22Rv1 (cell line): Measurements from ENCODE around the gene TRIM67.
"Not testable (repeated sequence)": the region's sequence is repeated elsewhere in the genome, so short reads cannot be mapped to it uniquely, and the experiment has no call there.

Experiments
- H3K27ac ChIP-seq: fragments of 450-650 bp; 2 replicates; pipeline ENCODE4 v1.5.1; 2017
- ZFX ChIP-seq: fragments of 450-650 bp; IDR thresholded peaks from 2 replicates; pipeline ENCODE4 v1.6.1; 2017; ENCODE audit warnings: antibody characterized with exemption, borderline replicate concordance
- TF ChIP-seq, protein P1 (sequence below): fragments of 450-650 bp; IDR thresholded peaks from 2 replicates; pipeline ENCODE4 v1.5.1; 2017; ENCODE audit warnings: mild to moderate bottlenecking

The TRIM67 gene

DNA sequence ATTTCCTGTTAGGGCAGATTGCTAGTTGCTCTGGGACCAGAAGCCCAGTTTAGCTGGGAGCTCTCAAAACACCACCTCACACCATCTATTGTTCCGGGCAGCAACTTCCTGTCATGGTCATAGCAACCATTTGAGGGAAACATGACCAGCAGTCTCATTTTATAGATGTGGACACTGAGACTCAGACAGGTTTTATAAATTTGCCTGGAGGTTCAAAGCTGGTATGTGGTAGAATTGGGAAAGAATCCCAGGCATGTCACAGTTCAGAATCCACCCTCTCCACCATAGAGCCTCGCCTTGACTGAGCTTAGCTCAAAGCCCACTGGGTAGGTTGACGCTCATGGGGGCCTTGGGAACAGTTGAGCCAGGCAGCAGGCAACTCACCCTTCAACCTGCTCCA is 14.0 kb upstream of the TRIM67 start:
- no peak for TF ChIP-seq ZFX
- TF ChIP-seq, protein P1, sequence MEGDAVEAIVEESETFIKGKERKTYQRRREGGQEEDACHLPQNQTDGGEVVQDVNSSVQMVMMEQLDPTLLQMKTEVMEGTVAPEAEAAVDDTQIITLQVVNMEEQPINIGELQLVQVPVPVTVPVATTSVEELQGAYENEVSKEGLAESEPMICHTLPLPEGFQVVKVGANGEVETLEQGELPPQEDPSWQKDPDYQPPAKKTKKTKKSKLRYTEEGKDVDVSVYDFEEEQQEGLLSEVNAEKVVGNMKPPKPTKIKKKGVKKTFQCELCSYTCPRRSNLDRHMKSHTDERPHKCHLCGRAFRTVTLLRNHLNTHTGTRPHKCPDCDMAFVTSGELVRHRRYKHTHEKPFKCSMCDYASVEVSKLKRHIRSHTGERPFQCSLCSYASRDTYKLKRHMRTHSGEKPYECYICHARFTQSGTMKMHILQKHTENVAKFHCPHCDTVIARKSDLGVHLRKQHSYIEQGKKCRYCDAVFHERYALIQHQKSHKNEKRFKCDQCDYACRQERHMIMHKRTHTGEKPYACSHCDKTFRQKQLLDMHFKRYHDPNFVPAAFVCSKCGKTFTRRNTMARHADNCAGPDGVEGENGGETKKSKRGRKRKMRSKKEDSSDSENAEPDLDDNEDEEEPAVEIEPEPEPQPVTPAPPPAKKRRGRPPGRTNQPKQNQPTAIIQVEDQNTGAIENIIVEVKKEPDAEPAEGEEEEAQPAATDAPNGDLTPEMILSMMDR, result no peak

DNA sequence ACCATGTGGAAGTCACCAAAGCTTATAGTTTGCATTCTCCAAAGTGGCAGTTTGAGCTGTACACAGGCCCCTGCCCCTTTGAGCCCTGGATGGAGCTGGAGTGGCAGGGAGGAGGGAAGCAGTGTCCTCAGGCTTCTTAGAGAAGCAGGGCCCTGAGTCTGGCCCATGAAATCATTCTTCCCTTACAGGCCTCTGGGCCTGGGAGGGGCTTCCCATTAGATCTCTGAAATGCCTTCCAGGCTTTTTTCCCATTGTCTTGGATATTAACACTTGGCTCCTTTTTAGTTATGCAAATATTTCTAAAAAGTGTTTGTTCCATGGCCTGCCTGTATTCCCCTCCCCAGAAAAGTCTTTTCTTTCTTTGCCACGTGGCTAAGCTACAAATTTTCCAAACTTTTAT is 10.0 kb upstream of the TRIM67 start:
- TF ChIP-seq ZFX, result no peak

More for the DNA sequence above, 14.0 kb upstream of the TRIM67 start:
- H3K27ac ChIP-seq, result no peak overlapping the region

DNA sequence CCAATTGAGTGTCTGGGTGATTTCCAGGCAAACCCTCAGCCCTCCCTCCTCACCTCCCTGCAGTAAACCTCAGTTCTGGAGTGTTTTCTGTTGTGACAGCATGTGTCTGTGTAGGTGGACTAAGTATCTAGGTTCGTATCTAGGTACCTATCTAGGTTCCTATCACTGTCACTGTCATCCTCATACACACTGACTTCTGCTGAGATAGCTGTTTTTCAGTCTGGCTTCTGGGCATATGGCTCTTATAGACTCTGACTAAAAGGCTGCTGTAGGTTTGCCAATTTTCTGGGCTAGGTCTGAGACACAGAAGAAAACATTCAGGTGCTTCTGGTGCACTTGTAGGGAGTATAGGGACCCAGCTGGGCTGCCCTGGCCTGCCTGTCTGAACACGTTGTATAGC is 8.1 kb upstream of the TRIM67 start:
- H3K27ac ChIP-seq, result no peak overlapping the region
- TF ChIP-seq, protein P1, result no peak
- TF ChIP-seq ZFX, result no peak

More for the DNA sequence above, 10.0 kb upstream of the TRIM67 start:
- no peak overlapping the region for H3K27ac ChIP-seq

DNA sequence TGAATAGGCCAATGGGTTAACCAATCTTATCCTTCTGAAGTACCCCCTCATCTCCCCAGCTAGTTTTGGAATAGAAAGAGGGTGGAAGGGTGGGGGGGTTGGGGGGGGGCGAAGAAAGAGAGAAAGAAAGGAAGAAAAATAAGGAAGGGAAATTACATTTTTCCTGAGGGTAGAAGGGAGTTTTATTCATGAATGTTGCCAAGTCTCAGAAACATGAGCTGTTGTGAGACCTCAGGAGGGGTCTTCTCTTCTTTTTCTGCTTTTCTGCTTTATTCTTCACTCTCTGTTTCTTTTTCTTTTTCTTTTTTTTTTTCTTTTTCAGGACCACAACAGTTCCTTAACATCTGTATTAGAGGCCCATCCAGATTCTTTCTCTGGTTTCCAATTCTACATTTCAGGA is 6.0 kb upstream of the TRIM67 start:
- TF ChIP-seq, protein P1, result no peak
- TF ChIP-seq ZFX, result no peak
- H3K27ac ChIP-seq, result no peak overlapping the region

DNA sequence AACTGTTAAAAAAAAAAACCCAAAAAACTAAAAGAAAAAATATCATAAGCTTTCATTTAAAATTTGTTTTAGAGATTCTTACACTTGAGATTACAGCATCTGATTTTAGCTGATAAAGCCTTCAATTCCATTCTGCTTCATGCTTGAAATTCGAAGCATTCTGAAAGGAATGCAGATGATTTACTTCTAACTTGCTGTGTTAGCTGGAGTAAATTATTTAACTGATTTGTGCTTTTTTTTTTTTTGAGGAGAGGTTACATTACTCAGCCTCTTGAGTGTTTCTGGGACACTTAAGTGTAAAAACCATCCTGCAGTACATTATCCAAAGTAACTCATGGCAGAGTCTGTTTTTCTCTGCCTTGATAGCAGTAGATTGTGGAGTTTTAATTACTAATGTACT is 4.5 kb upstream of the TRIM67 start:
- TF ChIP-seq ZFX, result no peak
- TF ChIP-seq, protein P1, result no peak
- H3K27ac ChIP-seq, result no peak overlapping the region

DNA sequence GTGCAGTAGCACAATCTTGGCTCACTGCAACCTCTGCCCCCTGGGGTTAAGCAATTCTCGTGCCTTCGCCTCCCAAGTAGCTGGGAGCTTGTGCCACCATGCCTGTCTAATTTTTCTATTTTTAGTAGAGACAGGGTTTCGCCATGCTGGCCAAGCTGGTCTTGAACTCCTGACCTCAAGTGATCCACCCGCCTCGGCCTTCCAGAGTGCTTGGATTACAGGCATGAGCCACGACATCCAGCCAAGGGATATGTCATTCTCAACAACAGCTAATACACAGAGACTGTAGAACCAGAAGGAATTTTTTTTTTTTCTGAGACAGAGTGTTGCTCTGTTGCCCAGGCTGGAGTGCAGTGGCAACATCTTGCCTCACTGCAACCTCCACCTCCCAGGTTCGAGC is 3.7 kb upstream of the TRIM67 start:
- H3K27ac ChIP-seq, result not testable (repeated sequence)

DNA sequence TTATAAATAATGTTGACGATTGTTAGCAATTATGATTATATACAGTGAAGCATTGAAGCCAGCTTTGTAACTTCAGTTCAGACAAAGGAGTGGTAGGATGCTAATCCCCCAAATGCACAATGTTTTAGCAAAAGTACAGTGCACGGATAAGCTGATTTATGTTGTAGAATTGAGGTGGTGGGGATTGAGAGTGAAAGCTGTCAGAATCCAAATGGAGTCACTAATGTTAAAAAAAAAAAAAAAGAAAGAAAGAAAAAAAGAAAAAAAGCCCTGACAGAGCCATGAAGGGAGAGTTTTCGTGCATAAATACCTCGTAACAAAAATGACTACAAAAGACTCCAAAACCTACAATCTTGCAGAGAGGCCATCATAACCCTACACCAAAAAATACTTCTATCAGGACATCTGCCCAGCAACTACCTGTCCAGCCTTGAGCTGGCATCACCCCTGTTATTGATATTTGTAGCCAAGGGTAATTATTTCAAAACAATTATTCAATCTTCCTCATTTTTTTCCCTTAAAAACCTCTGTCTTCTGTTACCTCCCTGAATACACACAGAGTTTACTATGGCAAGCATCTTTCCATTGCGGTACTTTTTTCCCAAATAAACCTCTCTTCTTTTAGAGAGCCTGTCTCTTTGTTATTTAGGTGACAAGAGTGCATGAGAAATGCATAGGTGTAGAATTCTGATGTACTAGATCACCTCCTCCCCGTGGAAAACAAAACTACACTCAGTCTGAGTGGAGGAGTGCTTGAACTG is 2.5 kb upstream of the TRIM67 start:
- TF ChIP-seq, protein P1, result no peak
- TF ChIP-seq ZFX, result no peak
- no peak overlapping the region for H3K27ac ChIP-seq

DNA sequence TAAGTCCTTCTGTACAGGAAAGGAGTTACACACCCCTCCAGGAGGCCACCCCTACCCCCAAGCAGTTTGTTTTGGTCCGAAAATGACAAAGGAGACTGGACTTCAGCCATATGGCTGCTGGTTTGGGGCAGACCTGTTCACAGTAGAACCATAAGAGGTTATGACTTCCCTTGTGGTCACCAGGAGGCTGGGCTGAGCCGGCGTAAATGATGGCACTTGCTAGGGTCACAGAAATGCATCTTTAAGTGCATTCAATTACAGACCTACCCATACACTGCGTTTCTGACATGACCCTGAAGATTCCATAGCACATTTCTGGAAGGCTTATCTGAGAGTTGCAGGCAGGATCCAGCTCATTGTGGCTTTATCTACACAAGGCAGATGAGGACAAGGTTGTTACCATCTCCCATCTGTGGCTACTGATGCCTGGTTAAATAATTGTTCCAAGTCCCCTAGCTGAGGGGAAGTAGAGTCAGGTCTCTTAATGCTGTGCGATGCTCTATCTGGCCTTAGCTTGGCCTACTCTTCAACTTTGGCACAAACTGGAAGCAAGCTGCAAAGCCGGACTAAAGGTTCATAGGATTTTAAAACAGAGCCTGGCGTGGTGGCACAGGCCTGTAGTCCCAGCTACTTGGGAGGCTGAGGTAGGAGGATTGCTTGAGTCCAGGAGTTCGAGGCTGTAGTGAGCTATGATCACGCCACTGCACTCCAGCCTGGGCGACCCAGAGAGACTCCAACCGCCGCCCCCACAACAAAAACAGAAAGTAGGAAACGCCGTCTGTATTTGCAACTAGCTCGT is 1.7 kb upstream of the TRIM67 start:
- no peak for TF ChIP-seq ZFX
- TF ChIP-seq, protein P1, result no peak
- H3K27ac ChIP-seq, result no peak overlapping the region
